ENCODE results near the gene DSC2.
"Not testable (repeated sequence)": the region's sequence is repeated elsewhere in the genome, so short reads cannot be mapped to it uniquely, and the experiment has no call there.

The DSC2 gene

GRCh38 chr18:31042406-31043181 is 59.6 kb downstream of the DSC2 start, which contains the start of gene DSC3:
TSS of gene DSC3 (minus strand) at chr18:31042742. CDS start at chr18:31042660, 82 bp downstream.
- DNase-seq (ENCODE audit: low spot score): no peak

GRCh38 chr18:31042084-31042405 is 60.2 kb downstream of the DSC2 start:
- no peak for DNase-seq (ENCODE audit: low spot score)

- no peak for DNase-seq (ENCODE audit: low spot score)
Measured at GRCh38 chr18:31041271-31042083, 60.7 kb downstream of the DSC2 start.

- no peak for DNase-seq (ENCODE audit: low spot score)
Measured at GRCh38 chr18:31040686-31041270, 61.4 kb downstream of the DSC2 start.

GRCh38 chr18:31039426-31039825 is 62.8 kb downstream of the DSC2 start:
- no peak for DNase-seq (ENCODE audit: low spot score)

- not testable (repeated sequence) for DNase-seq (ENCODE audit: low spot score)
Measured at GRCh38 chr18:31037686-31038085, 64.5 kb downstream of the DSC2 start.

GRCh38 chr18:31034541-31034940 is 67.7 kb downstream of the DSC2 start:
- DNase-seq (ENCODE audit: low spot score): no peak

GRCh38 chr18:31030574-31031278 is 71.5 kb downstream of the DSC2 start:
- no peak for DNase-seq (ENCODE audit: low spot score)

GRCh38 chr18:31015715-31016434 is 86.3 kb downstream of the DSC2 start:
- DNase-seq (ENCODE audit: low spot score): no peak

GRCh38 chr18:31011455-31011854 is 90.8 kb downstream of the DSC2 start:
- not testable (repeated sequence) for DNase-seq (ENCODE audit: low spot score)

- no peak for DNase-seq (ENCODE audit: low spot score)
Measured at GRCh38 chr18:31010601-31011000, 91.6 kb downstream of the DSC2 start.
